ENCODE measurements around the gene KRT73.

KRT73 gene

GRCh38 chr12:52616680-52617402 is 1.5 kb downstream of the KRT73 start:
- no peak for DNase-seq

GRCh38 chr12:52615912-52616311 is 2.4 kb downstream of the KRT73 start:
- no peak for DNase-seq

GRCh38 chr12:52615208-52615868 is 3.0 kb downstream of the KRT73 start:
- DNase-seq, result peak in 1 of 2 experiments; percentile 17

- no peak for DNase-seq
Measured at GRCh38 chr12:52614381-52615207, 3.8 kb downstream of the KRT73 start.

- no peak for DNase-seq
Measured at GRCh38 chr12:52613384-52614030, 4.9 kb downstream of the KRT73 start.

GRCh38 chr12:52612431-52613383 is 5.7 kb downstream of the KRT73 start:
- DNase-seq, result no peak

- DNase-seq, result no peak
Measured at GRCh38 chr12:52611080-52611468, 7.3 kb downstream of the KRT73 start.

- no peak for DNase-seq
Measured at GRCh38 chr12:52608826-52609630, 9.3 kb downstream of the KRT73 start.

- no peak for DNase-seq
Measured at GRCh38 chr12:52608161-52608560, 10.2 kb downstream of the KRT73 start.

GRCh38 chr12:52607314-52607713 is 11.0 kb downstream of the KRT73 start:
- DNase-seq, result no peak

GRCh38 chr12:52606581-52607218 is 11.7 kb downstream of the KRT73 start:
- DNase-seq, result no peak

- no peak for DNase-seq
Measured at GRCh38 chr12:52606096-52606495, 12.3 kb downstream of the KRT73 start.

GRCh38 chr12:52605542-52605941 is 12.8 kb downstream of the KRT73 start:
- no peak for DNase-seq

- DNase-seq, result no peak
Measured at GRCh38 chr12:52604859-52605258, 13.5 kb downstream of the KRT73 start.

GRCh38 chr12:52603314-52603713 is 15.0 kb downstream of the KRT73 start:
- peak; percentile 28 to 42 for DNase-seq

GRCh38 chr12:52602552-52602951 is 15.8 kb downstream of the KRT73 start:
- DNase-seq, result no peak

- DNase-seq, result no peak
Measured at GRCh38 chr12:52601671-52602070, 16.7 kb downstream of the KRT73 start.

- no peak for DNase-seq
Measured at GRCh38 chr12:52600941-52601481, 17.3 kb downstream of the KRT73 start, which contains the start of gene KRT72. KRT72 (minus strand) TSS chr12:52601463; CDS start chr12:52601452, 11 bp downstream.

- no peak for DNase-seq
Measured at GRCh38 chr12:52600475-52600874, 17.9 kb downstream of the KRT73 start.

- no peak for DNase-seq
Measured at GRCh38 chr12:52600071-52600470, 18.3 kb downstream of the KRT73 start.

Data from activated CD4-positive, alpha-beta T cell treated with anti-CD3 and anti-CD28 coated beads, Interleukin-2, amount 50 U/mL, for 4 hours (primary cell).